HFFc6 (cell line): ENCODE data around the gene HIVEP1. TPM values are rescaled to one million over a fixed set of nuclear protein-coding genes. Genes with fewer than 3 reads are reported as not detected.
"Not testable (repeated sequence)": the region's sequence is repeated elsewhere in the genome, so short reads cannot be mapped to it uniquely, and the experiment has no call there.

Source experiments
- DNase-seq: peaks from one replicate; pipeline ENCODE4 v3.0.0-alpha.2; 2018
- H3K27ac Mint-ChIP-seq: 2 replicates; pipeline ENCODE4 v1.8.0; 2020; ENCODE audit warnings: mild to moderate bottlenecking, mixed read lengths
- H3K27me3 Mint-ChIP-seq: 2 replicates; pipeline ENCODE4 v1.8.0; 2021; ENCODE audit warnings: mild to moderate bottlenecking, moderate library complexity, mixed read lengths; ENCODE audit not compliant: insufficient read depth
- H3K36me3 Mint-ChIP-seq: 2 replicates; pipeline ENCODE4 v1.8.0; 2021; ENCODE audit warnings: low read depth, mixed read lengths
- H3K4me1 Mint-ChIP-seq: 2 replicates; pipeline ENCODE4 v1.8.0; 2020; ENCODE audit warnings: low read depth, mixed read lengths
- H3K4me3 Mint-ChIP-seq: 2 replicates; pipeline ENCODE4 v1.8.0; 2020; ENCODE audit warnings: mild to moderate bottlenecking, moderate library complexity, mixed read lengths
- H3K9me3 Mint-ChIP-seq: 2 replicates; pipeline ENCODE4 v1.8.0; 2020; ENCODE audit warnings: mild to moderate bottlenecking, mixed read lengths
- total RNA-seq, 6 experiments: library from RNA; stranded (reverse); fragmentation: NEBNext Ultra II Directional; extraction: Animal tissue kit (Norgen Biotek cat#: 25700); gene quantifications; 2 replicates in 1 of 6; 3 replicates in 5 of 6; pipeline ENCODE4 v1.2.3, GENCODE V29; 2021
- TF ChIP-seq, protein P1 (sequence below): fragments of 200-600 bp; sonication (generic); IDR thresholded peaks from 2 replicates; pipeline ENCODE4 v1.5.0; 2021; ENCODE audit warnings: antibody characterized with exemption, mild to moderate bottlenecking

HIVEP1 gene
- total RNA-seq, 6 experiments from 2014 or later: 10.3 to 19.9 (median 11.8) TPM

DNA sequence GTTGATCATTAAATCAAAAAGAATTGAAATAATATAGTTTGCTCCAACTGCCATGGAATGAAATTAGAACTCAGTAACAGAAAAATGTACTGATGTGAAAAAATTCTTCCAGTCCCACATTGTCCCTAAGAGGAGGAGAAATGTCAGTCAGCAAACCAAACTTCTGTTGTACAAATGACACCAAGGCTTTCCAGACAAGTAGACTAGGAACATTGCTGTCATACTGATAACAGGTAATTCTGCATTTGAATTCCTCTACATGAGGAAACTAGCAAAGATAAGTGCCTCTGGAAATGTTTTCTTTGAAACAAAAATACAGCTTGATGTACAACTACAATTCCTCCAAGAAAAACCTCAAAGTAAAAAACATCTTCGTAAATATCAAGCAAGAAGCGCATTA is 90.2 kb downstream of the HIVEP1 start:
- H3K4me1 Mint-ChIP-seq: peaks cover 16% of the 10 kb centered on the region
- no peaks in the 10 kb centered on the region for H3K27me3 Mint-ChIP-seq
- no peak for DNase-seq
- no peak overlapping the region for H3K27ac Mint-ChIP-seq
- TF ChIP-seq, protein P1, sequence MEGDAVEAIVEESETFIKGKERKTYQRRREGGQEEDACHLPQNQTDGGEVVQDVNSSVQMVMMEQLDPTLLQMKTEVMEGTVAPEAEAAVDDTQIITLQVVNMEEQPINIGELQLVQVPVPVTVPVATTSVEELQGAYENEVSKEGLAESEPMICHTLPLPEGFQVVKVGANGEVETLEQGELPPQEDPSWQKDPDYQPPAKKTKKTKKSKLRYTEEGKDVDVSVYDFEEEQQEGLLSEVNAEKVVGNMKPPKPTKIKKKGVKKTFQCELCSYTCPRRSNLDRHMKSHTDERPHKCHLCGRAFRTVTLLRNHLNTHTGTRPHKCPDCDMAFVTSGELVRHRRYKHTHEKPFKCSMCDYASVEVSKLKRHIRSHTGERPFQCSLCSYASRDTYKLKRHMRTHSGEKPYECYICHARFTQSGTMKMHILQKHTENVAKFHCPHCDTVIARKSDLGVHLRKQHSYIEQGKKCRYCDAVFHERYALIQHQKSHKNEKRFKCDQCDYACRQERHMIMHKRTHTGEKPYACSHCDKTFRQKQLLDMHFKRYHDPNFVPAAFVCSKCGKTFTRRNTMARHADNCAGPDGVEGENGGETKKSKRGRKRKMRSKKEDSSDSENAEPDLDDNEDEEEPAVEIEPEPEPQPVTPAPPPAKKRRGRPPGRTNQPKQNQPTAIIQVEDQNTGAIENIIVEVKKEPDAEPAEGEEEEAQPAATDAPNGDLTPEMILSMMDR: no peak
- peaks cover 1% of the 10 kb centered on the region for H3K36me3 Mint-ChIP-seq
- H3K9me3 Mint-ChIP-seq: no peaks in the 10 kb centered on the region
- no peak overlapping the region for H3K4me3 Mint-ChIP-seq

DNA sequence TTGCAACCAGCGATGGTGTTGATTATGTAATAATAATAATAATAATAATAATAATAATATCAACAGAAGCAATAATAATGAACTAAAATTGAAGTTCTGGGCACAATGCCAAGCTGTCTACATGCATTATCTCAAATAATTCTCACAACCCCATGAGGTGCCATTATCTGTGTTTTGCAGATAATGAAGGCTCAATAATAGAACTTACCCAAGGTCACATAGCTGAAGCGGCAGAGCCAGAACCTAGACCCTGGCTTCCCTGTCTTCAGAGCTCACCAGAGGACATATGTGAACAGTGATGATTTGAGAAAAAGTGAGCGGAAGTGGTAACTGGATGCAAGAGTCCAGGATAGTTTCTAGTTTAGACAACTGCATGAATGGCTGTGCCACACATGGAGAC is 91.0 kb downstream of the HIVEP1 start:
- no peaks in the 10 kb centered on the region for H3K27me3 Mint-ChIP-seq
- H3K27ac Mint-ChIP-seq: no peak overlapping the region
- no peaks in the 10 kb centered on the region for H3K9me3 Mint-ChIP-seq
- DNase-seq: no peak
- H3K4me1 Mint-ChIP-seq: peaks cover 8% of the 10 kb centered on the region
- TF ChIP-seq, protein P1: no peak
- peaks cover 7% of the 10 kb centered on the region for H3K36me3 Mint-ChIP-seq
- no peak overlapping the region for H3K4me3 Mint-ChIP-seq

DNA sequence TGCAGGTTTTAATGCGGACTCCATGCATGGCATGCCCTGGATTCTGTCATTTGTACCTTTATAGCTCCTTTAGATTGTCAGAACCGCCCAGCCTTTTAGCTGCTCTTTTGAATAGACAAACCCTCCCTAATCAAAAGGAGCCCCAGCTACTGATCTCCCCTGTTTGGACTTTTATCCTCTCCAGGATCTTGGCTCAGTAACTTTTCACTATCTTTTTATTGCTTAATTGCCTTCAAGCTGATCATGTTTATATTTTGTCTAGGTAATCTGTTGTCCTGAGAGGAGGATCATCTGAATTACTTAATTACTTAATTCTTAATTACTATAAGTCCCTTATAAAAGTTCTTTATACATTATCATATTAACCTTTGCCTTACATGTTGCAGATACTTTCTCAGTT is 93.2 kb downstream of the HIVEP1 start:
- H3K4me1 Mint-ChIP-seq: no peaks in the 10 kb centered on the region
- no peaks in the 10 kb centered on the region for H3K27me3 Mint-ChIP-seq
- H3K4me3 Mint-ChIP-seq: no peak overlapping the region
- H3K36me3 Mint-ChIP-seq: peaks cover 15% of the 10 kb centered on the region
- TF ChIP-seq, protein P1: no peak
- DNase-seq: no peak
- H3K9me3 Mint-ChIP-seq: no peaks in the 10 kb centered on the region
- H3K27ac Mint-ChIP-seq: no peak overlapping the region

DNA sequence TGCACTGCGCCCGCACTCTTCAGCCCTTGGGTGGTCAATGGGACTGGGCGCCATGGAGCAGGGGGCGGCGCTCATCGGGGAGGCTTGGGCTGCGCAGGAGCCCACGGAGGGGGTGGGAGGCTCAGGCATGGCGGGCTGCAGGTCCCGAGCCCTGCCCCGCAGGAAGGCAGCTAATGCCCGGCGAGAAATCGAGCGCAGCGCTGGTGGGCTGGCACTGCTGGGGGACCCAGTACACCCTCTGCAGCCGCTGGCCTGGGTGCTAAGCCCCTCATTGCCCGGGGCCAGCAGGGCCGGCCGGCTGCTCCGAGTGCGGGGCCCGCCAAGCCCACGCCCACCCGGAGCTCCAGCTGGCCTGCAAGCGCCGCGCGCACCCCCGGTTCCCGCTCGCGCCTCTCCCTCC is 96.3 kb downstream of the HIVEP1 start:
- H3K36me3 Mint-ChIP-seq: peaks cover 15% of the 10 kb centered on the region
- not testable (repeated sequence) for H3K27ac Mint-ChIP-seq, H3K4me1 Mint-ChIP-seq, H3K27me3 Mint-ChIP-seq, DNase-seq, H3K4me3 Mint-ChIP-seq, H3K9me3 Mint-ChIP-seq

DNA sequence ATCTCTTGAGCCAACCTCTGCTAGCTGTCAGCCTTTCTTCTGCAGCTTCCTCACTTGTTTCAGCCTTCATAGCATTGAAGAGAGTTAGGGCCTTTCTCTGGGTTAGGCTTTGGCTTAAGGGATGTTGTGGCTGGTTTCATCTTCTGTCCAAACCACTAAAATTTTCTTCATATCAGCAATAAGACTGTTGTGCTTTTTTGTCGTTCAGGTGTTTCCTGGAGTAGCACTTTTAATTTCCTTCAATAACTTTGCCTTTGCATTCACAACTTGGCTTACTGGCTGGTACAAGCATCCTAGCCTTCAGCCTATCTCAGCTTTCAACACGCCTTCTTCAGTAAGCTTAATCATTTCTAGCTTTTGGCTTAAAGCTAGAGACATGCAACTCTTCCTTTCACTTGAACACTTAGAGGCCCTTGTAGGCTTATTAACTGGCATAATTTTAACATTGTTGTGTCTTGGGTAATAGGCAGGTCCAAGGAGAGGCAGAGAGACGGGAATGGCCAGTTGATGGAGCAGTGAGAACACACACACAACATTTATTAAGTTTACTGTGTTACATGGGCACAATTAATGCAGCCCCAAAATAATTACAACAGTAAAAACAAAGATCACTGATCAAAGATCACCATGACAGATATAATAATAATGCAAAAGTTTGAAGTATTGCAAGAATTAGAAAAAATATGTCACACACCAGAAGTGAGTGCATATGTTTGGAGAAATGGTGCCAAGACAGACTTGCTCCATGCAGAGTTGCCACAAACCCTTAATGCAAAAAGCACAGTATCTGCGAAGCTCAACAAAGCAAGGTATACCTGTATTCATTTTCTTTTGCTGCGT is 98.6 kb downstream of the HIVEP1 start:
- H3K9me3 Mint-ChIP-seq: no peaks in the 10 kb centered on the region
- peaks cover 19% of the 10 kb centered on the region for H3K36me3 Mint-ChIP-seq
- H3K4me1 Mint-ChIP-seq: peaks cover 26% of the 10 kb centered on the region
- DNase-seq: no peak
- H3K27me3 Mint-ChIP-seq: peaks cover 3% of the 10 kb centered on the region; the same call in 1 of the 2 replicates
- TF ChIP-seq, protein P1: no peak
- H3K27ac Mint-ChIP-seq: no peak overlapping the region
- H3K4me3 Mint-ChIP-seq: no peak overlapping the region

DNA sequence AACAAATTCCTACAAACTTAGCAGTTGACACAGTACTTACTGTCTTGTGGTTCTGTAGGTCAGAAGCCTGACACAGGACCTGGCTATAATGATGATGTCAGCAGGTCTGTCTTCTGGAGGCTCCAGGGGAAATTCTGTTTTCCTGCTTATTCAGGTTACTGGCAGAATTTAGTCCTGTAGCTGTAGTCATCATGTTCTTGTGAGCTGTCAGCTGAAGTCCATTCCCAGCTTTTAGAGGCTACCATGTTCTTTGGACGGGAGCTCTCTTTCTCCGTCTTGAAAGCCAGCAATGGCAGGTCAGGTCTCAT is 99.2 kb downstream of the HIVEP1 start:
- H3K4me1 Mint-ChIP-seq: peaks cover 28% of the 10 kb centered on the region
- H3K36me3 Mint-ChIP-seq: peaks cover 25% of the 10 kb centered on the region
- H3K27ac Mint-ChIP-seq: no peak overlapping the region
- peaks cover 3% of the 10 kb centered on the region; the same call in 1 of the 2 replicates for H3K27me3 Mint-ChIP-seq
- no peak overlapping the region for H3K4me3 Mint-ChIP-seq
- H3K9me3 Mint-ChIP-seq: peaks cover 2% of the 10 kb centered on the region
- TF ChIP-seq, protein P1: no peak
- no peak for DNase-seq
